Activated CD4-positive, alpha-beta T cell treated with anti-CD3 and anti-CD28 coated beads, Interleukin-2, amount 50 U/mL, for 48 hours (primary cell): ENCODE results near the gene LRCOL1.
A peak's percentile ranks its signal among the peaks of the same experiment; 100 is the strongest.

ENCODE experiments used
- DNase-seq, 2 experiments: peaks; one replicate each; pipeline ENCODE4 v3.0.0-alpha.2; 2020

LRCOL1 gene

DNA sequence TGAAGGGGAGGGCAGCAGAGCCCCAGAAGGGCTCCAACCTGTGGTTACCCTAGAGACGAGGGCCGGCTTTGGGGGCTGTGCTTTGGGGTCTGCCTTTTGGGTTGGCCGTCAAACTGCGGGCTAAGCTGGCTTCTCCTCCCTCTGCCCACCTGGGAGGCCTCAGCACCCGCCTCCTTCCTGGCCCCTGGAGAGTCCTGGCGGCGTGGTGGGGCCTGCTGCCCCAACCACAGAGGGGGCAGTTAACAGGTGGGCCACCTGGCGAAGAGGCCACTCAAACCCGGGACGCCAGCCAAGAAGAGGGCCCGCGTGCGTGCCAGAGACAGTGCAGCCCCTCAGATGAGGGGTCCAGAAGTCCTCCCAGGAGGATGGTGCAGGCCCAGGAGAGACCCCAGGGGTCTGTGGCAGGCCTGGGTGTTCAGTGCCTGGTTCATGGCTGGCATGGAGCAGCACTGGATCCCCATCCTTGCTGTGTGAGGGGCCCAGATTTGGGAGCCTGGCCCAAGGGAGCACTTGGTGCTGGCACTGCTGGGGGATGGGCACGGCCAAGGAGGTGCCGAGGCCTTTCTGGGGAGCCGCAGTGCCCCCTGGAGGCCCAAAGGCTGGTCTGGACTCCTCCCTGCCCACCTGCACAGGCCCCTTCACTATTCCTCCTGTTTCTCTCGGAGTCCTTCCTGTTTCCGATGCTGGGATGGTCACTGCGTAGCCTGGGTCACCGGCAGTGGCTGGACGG lies 48.8 kb downstream of the LRCOL1 start:
- peak; percentile 34 to 46 for DNase-seq

GRCh38 chr12:132560614-132561426 lies 49.6 kb downstream of the LRCOL1 start:
- DNase-seq: peak; percentile 83 to 87

GRCh38 chr12:132560364-132560613 lies 50.1 kb downstream of the LRCOL1 start:
- DNase-seq: peak; percentile 33 to 40

GRCh38 chr12:132559652-132560363 lies 50.6 kb downstream of the LRCOL1 start:
- peak; percentile 50 to 55 for DNase-seq

- DNase-seq: peak; percentile 10 to 12
Measured at GRCh38 chr12:132558861-132559623, 51.3 kb downstream of the LRCOL1 start.

- DNase-seq: peak; percentile 3 to 13
Measured at GRCh38 chr12:132558042-132558856, 52.1 kb downstream of the LRCOL1 start.

DNA sequence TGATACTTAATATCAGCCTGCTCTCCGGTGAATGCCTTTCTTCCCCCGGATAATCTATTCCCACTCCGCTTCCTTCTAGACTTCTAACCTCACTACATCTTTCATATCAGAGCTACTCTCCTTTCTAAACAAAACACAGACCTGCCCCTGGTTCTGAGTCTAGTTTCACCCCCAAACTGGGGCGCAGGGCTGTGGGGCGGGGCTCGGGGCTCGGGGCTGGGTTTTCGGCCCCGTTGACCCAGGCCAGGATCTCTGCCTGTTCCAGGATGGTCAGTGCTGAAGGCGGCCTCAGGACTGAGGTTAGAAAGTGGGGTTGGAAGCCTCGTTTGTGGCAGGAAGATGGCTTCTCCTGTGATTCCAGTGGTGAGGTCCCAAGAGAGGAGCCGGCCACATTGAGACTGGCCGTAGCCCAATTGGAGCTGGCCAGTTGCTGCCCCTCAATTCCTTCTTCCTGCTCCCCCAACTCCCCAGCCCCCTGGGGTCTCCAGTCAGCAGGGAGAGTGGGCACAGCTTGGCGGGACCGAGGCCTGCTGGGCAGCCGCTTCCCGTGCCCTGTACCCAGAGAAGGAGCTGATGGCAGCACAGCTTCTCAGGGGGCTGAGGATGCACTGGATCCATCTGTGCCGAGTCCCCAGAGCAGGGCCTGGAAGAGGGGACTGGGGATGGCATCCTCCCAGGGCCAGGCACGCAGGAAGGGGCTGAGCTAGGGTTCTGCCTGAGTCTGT lies 52.9 kb downstream of the LRCOL1 start:
- DNase-seq: no peak

DNA sequence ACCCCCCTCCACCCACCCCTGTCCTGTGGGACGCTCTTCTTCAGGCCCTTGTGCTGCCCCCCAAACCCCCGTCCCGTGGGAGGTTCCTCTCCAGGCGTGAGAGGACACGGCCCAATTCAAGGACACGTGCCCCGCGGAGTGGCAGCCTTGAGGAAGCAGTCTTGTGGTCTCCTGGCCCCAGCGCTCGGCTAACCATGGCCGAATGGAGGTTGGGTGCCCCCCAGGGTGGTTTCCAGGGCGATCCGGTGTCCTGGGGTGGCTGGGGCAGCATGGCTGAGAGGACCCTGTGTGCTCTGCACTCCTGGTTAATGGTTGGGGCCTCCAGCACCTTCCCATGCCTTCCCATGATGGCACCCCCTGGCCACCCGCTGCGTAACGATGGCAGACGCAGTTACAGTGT lies 53.6 kb downstream of the LRCOL1 start:
- DNase-seq: no peak

DNA sequence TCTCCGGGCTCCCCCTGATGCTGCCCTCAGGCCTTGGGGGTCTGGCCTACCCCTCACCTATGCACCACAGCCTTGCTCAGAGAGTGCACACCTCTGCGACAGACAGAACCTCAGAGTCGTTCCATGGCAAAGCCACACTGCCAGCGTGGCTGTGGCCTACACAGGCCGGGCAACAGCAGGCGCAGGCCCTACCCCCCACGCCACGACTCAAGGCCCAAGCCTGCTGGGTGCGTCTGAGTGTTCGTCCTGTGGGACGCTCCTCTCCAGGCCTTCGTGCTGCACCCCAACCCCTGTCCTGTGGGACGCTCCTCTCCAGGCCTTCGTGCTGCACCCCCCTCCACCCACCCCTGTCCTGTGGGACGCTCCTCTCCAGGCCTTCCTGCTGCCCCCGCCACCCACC lies 54.2 kb downstream of the LRCOL1 start:
- no peak for DNase-seq

DNA sequence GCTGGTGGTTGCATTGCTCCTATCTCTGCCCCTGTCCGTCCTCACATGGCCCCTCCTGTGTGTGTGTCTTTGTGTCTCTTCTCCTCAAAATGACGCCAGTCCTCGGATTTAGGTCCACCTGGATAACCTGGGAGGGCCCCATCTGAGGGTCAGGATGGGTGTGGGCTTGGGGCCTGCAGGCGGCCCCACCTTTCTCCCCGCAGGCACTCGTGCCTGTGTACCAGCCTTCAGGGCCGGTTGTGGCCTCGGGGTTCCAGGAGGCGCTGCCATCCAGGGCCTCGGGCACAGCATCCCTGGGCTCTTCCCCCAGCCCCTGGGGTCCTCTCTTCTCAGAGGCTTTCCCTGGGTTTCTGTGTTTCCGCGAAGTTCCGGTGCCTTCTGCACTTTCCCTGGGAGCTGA lies 54.7 kb downstream of the LRCOL1 start:
- DNase-seq: no peak

DNA sequence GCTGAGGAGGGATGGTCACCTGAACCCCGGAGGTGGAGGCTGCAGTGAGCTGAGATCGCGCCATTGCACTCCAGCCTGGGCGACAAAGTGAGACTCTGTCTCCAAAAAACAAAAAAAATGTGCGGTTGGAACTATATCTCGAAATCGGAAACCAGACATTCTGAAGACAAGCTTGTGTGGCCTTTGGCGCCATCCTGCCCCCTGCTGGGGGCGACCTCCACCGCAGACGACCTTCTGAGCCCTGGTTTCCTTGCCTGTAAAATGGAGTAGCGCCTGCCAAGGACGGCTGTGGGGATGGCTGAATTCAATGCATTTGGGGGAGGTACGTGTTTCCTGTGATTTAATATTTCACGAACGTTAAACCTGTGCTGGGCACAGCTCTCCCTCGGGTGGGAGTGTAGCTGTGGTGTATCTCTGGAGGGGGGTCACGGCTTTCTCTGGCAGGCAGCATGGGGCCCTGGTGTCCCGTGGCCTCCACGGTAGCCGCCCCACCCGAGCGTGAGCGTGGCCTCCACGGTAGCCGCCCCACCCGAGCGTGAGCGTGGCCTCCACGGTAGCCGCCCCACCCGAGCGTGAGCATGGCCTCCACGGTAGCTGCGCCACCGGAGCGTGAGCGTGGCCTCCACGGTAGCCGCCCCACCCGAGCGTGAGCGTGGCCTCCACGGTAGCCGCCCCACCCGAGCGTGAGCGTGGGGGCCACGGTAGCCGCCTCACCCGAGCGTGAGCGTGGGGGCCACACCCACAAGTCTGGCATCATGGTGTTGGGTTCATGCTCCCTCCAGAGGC lies 55.3 kb downstream of the LRCOL1 start:
- peak; percentile 26 to 29 for DNase-seq
